HL-60/S4 (cell line): Measurements from ENCODE around the gene REG3A.

Source experiments
- in situ Hi-C: fragments of 300-500 bp; cut with MboI; formaldehyde crosslinking; loops from 2 replicates; pipeline ENCODE4 v1.14.3; 2022; ENCODE audit warnings: low sequenced_read_pairs

REG3A gene

DNA sequence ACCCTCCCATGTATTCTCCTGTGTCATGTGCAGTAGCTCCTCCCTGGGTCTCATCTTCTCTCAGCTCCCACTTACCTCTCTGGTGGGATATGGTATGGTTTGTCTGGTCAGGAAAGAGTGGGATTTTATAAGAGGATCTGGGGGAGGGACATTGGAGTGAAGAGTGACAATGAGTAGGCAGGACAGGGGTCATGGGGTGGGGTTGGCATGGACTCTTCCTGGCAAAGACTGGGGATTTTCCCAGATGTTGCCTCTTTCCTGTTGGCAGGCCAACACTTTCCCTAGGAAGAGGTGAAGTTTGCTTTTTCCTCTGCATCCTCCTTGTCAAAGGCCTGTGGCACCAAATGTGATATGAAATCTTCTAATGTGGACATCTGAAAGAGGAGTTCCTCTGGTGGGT lies at the start of gene REG3A:
Gene REG3A (minus strand): TSS at position 101 of the 400 bp plus-strand sequence. CDS start 348 bp downstream, outside the sequence.
- in situ Hi-C loops: no loop called here

DNA sequence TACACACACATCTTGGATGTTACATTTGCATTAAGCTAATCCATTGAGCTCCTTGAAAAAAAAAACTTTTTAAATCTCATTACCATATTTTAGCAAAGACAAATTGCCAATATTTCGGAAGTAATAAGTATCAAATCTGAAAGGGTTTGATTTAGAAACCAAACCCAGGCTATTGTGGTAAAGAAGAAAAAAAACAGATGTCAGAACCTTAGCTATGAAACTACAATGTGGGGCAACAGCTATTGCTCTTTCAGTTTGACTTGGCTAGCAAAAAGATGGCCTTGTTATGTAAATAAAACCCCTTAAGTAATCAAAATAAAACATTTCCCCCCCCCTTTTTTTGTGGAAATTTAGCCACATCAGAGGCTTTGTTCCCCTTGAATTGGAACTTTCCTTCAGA lies 41.2 kb upstream of the REG3A start:
- in situ Hi-C loops: no loop called here

DNA sequence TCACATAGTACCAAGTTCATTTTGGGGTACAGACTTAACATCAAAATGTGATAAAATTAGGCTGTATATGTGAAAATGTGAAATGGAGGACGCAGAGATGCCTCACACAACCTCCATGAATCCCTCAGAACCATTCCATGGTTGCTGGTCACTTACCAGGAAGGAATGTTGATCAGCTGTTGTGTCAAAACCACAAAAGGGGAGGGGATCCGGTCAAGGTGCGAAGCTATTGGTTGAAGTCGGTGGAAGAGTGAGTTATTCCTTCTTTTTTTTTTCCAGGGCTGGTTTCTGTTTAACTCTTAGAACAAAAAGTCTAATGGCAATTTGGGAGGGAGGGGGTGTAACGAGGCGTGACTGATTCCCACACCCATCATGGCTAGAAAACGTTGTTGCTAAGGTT lies 32.3 kb upstream of the REG3A start:
- in situ Hi-C loops: no loop called here

DNA sequence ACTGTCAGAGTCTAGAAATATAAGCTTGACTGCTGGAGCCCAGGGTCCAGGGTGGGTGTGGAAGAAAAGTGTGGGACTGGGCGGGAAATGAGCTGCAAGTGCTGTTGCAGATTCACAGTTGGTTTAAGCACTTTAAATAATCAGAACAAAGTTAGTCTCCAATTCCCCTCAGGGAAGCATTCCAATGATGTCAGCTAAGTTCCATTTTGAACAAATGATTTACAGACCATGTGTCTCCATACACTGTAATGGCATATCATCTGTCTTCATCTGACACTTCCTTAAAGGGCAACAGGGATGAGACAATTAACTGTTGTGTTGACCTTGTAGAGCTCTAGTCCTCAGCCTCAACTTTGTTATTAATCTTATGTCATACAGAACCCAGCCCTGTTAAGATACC lies 31.5 kb upstream of the REG3A start:
- in situ Hi-C loops: no loop called here

DNA sequence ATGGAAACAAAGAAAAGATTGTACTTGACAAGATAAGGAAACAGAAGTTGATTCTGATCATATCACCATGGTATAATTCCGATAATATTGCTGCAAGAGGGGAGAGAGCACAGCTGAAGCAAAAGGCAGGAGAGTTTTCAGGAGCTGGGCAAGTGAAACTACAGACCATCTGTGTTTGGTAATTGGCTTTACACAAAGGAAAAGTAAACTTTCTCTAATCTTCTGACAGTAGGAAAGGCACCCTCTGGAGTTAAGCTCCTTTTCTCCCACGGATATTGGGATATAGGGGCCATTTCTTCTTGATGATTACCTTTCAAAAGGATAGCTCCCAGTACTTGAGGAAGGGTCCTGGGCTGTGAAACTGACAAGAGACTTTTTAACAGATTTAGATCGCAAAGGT lies 29.9 kb upstream of the REG3A start:
- in situ Hi-C loops: no loop called here

DNA sequence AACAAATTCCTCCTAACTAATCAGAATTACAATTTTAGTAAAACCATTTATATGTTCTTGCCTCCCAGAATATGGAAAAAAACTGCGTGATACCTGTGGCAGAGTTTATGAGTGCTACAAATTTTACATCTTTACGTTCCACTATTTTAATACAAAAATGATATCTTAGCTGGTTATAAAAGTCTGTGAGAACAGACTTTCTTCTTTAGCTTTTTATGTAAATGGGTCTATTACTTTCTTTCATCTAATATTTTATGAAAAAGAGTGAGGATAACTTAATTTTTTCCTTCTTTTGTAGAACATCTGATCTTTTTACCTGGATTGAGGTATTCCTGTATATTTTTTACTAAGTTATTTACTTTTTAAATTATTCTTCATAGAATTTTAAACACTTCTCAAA lies 22.1 kb upstream of the REG3A start:
- in situ Hi-C loops: no loop called here

DNA sequence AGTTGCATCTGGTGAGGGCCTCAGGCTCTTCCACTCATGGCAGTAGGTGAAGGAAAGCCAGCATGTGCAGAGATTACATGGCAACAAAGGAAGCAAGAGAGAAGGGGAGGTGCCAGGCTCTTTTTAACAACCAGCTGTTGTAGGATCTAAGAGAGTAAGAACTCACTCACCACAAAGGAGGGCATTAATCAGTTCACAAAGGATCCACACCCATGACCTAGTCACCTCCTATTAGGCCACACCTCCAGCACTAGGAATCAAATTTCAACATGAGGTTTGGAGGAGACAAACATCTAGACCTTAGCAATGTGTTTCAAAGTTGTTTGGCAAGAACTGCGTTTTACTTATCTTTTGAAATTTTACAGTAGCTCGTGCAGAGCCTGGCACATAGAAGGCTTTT lies 20.5 kb upstream of the REG3A start:
- in situ Hi-C loops: no loop called here

DNA sequence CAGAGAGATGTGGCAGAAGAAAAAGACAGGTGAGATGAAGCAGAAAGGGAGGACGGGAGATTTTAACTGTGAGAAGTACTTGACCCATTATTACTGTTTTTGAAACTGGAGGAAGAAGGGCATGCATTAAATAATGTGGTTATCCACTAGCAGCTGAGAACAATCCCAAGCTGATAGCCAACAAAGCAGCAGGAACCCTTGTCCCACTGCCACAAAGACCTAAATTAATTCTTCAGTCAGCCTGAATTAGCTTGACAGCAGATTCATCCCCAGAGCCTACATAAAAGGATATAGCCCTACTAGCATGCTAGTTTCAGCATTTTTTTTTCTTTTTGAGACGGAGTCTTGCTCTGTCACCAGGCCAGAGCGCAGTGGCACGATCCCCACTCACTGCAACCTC lies 19.5 kb upstream of the REG3A start:
- in situ Hi-C loops: no loop called here

DNA sequence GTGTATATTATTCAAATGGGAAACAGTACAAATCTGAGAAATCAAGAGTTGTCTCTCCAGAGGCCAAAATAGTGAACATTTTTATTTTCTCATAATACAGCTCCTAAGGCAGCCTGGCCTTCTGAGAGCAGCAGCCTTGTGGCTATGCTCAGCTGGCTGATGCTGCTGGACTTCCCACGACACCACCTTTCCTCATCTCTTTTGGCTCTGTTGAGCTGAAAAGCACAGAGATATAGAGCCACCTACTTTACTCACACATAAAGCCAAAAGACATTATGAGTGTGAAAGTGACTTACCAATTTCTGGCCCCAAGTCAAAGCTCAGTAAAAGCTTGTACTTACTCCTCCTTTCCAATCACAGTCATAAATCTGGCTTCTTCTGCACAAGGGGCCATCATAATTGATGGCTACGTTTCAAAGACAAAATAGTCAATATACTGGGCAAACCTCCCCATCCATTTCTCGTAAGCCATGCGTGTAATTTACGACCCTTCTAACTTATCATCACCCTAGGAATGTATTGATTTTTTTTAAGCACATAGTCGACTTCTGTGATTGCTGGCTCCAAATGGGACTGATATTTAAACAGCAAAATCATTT lies 18.6 kb upstream of the REG3A start:
- in situ Hi-C loops: no loop called here

DNA sequence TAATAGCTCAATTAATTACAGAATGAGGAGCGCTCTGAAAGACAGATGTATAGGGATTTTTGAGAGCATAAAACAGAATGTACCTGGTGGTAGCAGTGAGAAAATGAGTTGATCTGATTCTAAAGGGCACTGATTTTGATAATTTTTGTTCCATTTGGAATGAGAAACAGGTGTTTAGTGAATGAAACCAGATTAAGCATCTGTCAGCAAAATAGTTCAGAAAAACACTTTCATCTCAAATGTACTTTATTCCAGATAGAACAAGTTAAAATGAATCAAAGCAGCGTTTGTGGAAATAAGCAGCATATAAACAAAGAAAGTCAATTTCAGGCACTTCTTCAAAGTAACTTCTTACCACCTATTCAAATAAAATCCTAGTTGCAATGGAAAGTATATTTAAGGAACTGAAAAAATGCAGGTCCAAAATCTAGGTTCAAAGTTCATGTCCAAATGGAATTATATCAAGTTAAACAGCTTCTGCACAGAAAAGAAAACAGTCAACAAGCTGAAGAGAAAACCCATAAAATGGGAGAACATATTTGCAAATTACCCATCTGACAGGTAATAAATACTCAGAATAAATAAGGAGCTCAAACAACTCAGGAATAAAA lies 11.9 kb upstream of the REG3A start:
- in situ Hi-C loops: no loop called here

DNA sequence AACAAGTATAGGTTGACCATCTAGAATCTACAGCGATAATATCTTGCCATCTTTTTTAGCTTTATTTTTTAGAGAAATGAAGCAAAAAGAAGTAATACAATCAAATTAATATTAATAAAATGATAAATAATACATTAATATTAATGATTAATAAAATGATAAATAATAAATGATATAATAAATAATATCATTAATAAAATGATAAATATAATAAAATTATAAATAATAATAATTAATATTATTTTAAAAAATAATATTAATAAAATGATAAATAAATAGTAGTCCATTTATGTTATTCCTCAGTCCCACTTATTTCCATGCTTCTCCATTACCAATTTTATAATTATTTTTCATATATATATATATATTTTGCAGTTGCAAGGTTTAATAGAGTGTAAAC lies 3.2 kb upstream of the REG3A start:
- in situ Hi-C loops: no loop called here

DNA sequence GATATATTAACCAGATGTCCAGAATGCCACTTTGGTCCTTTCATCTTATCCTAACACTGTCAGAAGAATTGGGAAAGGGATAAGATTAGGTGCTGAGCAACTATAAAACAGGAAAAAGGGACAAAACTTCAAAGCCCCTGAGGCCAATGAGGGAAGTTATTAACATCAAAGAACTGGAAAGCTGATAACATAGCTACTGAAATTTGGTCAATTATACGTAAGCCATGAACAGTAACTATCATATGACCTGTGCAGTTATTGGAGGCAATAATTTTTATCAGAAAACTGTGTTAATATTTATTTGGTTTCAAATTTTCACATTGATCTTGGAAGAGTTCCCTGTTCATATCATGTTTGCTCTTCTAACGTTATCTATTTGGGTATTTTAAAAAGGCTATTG lies 2.6 kb upstream of the REG3A start:
- in situ Hi-C loops: no loop called here

DNA sequence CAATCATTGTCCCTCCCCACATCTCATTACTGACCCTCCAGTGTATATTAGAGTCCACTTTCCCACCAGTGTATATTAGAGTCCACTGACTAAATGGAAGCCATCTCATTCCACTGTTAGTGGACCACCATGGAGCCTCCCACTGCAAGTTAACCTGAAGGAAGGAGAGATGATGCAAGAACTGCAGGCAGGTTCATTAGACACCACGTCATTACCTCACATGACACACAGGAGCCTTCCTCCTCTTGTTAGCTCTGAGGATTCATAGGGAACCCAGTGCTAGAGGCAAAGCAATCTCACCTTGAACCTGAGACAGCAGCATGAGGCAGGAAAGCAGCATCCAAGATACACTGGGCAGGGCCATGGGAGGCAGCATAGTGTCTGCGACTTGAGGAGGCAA lies 523 bp downstream of the REG3A start:
- in situ Hi-C loops: no loop called here

DNA sequence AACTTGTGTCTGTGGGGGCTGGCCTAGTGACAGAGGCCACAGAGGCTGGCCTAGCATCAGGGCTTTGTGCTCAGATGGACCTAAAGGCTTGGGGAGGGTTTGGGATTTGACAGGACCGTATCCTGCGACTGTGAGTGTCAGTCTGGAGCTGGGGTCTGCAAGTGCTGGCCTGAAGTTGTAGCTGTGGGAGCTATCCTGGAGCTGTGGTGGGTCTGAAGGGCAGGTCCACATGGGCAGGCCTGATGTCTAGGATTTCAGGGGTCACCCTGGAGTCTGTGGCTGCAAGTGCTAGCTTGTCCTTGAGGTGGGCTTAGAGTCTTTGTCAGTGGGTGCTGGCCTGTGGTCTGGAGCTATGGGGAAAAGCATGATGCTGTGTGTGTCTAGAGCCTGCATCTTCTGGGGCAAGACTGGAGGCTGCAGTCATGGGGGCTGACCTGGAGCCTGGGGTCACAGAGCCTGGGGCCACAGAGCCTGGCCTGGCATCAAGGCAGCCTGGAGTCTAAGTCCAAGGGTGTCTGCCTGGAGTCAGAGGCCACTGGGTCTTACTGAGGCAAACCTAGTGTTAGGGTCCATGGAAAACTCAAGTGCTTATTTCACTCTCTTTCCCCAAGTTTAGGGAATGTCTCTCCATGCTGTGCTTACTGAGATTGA lies 3.6 kb downstream of the REG3A start:
- in situ Hi-C loops: no loop called here

DNA sequence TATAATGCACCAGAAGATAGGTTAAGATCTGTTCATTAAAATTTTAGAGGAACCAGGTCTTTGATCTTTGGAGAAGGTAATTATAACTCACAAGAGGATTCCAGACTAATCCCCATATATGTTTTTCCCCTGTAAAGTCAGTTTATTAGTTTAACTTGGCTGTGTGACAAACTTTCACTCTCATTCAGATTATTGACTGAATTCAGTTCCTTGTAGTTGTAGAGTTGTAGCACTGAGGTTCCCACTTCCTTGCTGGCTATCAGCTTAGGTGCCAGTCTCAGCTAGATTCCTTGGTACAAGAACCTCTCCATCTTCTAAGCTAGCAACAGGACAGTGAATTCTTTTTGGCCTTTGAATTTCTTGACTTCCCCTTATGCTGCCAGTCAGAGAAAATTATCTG lies 20.1 kb downstream of the REG3A start:
- in situ Hi-C loops: no loop called here

DNA sequence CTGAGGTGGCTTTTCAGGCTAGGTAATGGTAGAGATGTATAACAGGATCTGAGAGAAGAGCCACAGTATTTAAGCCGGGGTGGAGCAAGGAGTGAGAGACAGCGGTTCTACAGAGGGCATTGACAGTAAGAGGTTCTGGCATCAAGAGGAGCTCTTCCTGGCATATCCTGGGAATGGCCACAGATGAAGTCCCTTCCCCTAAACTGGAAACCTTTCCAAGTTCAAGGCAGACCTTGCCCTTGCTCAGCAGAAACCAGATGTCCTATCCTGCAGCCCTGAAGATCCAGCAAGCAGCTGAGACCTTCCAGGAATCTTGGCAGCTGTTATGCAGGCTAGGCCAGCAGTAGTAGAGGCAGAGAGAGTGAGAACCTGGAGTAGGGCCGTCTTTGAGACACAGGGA lies 21.2 kb downstream of the REG3A start:
- in situ Hi-C loops: no loop called here

DNA sequence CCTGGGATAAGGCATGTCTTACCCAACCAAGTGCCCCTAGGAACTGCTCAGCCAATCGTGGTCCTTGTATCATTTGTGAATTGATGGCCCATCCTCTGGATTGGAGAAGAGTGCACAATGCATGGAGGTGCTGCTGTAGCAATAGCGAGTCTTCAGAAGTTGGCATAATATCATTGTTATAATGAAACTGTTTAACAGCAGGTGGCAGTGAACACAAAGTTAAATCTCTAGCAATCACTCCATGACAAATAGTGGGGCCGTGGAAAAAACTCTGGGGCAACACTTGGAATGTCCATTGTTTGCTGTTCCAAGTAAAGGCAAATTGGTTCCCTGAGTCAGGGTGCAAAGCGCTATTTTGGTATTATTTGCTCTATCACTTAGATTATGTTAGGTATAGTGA lies 27.9 kb downstream of the REG3A start:
- in situ Hi-C loops: no loop called here

DNA sequence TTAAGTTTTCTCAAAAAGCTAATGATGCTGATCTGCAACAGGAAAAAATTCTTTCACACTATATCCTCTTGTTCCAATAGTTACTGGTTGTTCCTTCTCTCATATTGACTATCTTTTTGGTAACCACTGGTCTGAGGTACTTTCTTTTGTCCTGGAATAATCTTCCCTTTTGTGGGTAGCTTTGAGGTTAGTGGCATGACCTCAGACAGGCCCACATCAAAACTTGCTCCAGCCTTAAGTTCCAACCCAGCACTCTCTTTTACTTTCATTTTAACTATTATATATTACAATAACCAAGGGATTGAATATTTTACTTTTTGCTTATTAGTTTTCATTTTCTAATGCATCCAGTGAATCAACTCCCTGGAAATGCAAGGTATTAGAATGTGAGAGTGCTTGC lies 29.7 kb downstream of the REG3A start:
- in situ Hi-C loops: no loop called here

DNA sequence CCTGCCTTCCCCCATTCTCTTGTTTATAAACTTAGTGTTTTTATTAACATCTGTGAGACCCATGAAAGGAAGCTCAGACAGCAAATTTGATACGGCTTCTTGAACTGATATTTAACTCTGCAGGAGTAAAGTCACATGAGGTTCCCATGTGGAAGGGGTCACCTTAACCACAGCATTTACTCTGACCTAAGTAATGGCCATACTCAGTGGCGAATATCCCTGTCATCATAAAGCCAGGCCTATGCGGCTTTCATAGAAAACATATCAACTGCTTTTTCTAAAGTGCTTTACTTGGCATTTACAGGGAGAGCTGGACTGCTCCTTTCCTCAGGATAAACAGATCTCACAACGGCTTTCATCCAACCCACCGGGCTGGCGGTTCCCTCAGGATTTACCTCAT lies 30.3 kb downstream of the REG3A start:
- in situ Hi-C loops: no loop called here

DNA sequence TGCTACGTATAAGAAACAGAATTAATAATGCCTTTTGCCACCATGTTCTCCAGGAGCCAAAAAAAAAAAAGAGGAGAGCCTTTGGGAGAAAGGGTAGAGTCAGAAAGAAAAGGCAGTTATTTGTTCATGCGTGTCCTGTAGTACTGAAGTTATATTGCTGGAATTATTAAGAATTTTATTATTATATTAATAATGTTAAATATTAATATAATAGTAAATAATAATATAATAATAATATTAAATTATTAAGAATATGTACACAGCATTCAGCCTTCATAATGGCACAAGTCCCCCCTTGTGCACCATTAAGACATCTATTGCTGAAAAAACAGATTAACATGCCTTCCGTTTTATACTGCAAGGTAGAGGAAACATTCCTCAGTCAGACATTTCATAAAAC lies 31.1 kb downstream of the REG3A start:
- in situ Hi-C loops: no loop called here

DNA sequence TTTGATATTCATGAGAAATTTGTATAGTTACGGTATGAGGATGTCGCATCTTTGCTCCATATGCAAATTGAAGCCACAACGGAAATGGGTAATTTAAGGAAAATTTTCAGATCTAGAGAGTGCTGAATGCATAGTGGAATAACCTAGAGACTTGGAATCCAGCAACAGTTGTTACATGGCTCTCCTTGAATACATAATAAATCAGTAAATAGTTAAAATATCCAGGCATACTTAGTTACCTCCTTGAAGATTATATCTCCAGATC lies 33.9 kb downstream of the REG3A start:
- in situ Hi-C loops: no loop called here

DNA sequence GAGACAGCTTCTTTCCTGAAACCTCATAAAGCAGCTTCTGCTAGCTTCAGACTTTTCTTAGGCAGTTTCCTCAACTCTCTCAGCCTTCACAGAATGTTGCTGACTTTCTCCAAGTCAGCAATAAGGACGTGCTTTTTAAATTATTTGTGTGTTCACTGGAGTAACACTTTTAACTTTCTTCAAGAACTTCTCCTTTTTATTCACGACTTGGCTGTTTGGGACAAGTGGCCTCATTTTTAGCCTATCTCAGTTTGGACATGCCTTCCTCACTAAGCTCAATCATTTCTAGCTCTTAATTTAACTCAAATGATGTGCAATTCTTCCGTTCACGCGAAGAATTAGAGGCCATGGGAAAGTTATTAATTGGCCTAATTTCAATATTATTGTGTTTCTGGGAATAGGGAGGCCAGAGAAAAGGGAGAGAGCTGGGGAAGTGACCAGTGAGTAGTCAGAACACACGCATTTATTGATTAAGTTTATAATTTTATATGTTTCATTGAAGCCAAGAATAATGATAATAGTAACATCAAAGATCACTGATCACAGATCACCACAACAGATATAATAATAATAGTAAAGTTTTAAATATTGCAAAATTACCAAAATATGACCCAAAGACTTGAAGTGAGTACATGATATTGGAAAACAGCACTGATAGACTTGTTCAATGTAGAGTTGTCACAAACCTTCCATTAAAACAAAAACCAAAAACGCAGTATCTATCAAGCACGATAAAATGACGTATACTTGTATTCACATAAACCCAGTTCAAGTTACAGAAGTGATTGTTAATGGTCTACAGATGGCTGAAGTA lies 34.4 kb downstream of the REG3A start:
- in situ Hi-C loops: no loop called here
